Cardiac fibroblast (primary cell): ENCODE data around the gene TRIP12.
A peak's percentile ranks its signal among the peaks of the same experiment; 100 is the strongest.

Experiments used
- DNase-seq, 2 donors: peaks; one replicate each; pipeline versions ENCODE4 v3.0.0 to v3.0.0-alpha.2; 2010; ENCODE audit warnings: low read depth in 2 of 2
- H3K4me3 ChIP-seq, 2 donors: replicated peaks in 1 of 2; 1 replicate in 1 of 2; 2 replicates in 1 of 2; pipeline ENCODE4 v1.5.1; 2011; ENCODE audit warnings: low read depth in 2 of 2, low read length in 2 of 2, mild to moderate bottlenecking in 2 of 2, moderate library complexity in 1 of 2
- CTCF ChIP-seq: IDR thresholded peaks from one replicate; pipeline ENCODE4 v1.5.1; 2011; ENCODE audit warnings: low read depth, mild to moderate bottlenecking, low read length, inconsistent platforms

Gene TRIP12

GRCh38 chr2:229738024-229738625, 183.7 kb downstream of the TRIP12 start:
- TF ChIP-seq CTCF = no peak
- DNase-seq = no peak
- H3K4me3 ChIP-seq = no peak overlapping the region

- TF ChIP-seq CTCF = no peak
- no peak overlapping the region for H3K4me3 ChIP-seq
- no peak for DNase-seq
Observed at GRCh38 chr2:229734410-229734809, 187.4 kb downstream of the TRIP12 start.

GRCh38 chr2:229733611-229734245, 188.1 kb downstream of the TRIP12 start:
- DNase-seq = no peak
- TF ChIP-seq CTCF = no peak
- no peak overlapping the region for H3K4me3 ChIP-seq

GRCh38 chr2:229732897-229733296, 188.9 kb downstream of the TRIP12 start:
- no peak overlapping the region for H3K4me3 ChIP-seq
- DNase-seq = no peak
- TF ChIP-seq CTCF = no peak

GRCh38 chr2:229731916-229732315, 189.9 kb downstream of the TRIP12 start:
- no peak overlapping the region for H3K4me3 ChIP-seq
- DNase-seq = peak; percentile 78 to 83
- no peak for TF ChIP-seq CTCF

- DNase-seq = no peak
- H3K4me3 ChIP-seq = no peak overlapping the region
- TF ChIP-seq CTCF = no peak
Observed at GRCh38 chr2:229731363-229731762, 190.4 kb downstream of the TRIP12 start.
